Mucosa of descending colon (tissue), 3 donors: ENCODE measurements around the gene UGT2B7. TPM values are rescaled to one million over a fixed set of nuclear protein-coding genes. Genes with fewer than 3 reads are reported as not detected.

Source experiments
- ATAC-seq: fragments of 200-7000 bp; cut with Tn5 transposase; one replicate; pipeline ENCODE4 v1.9.1; 2020; ENCODE audit warnings: mild to moderate bottlenecking, moderate library complexity
- DNase-seq, 3 donors: peaks; one replicate each; pipeline ENCODE4 v3.0.0-alpha.2; 2020
- H3K36me3 ChIP-seq: fragments of 200-600 bp; one replicate; pipeline ENCODE4 v1.8.0; 2021; ENCODE audit warnings: low read depth, mild to moderate bottlenecking
- H3K4me1 ChIP-seq: fragments of 200-600 bp; one replicate; pipeline ENCODE4 v1.8.0; 2021; ENCODE audit warnings: low read depth, mild to moderate bottlenecking
- H3K4me3 ChIP-seq: fragments of 200-600 bp; one replicate; pipeline ENCODE4 v1.8.0; 2021; ENCODE audit warnings: mild to moderate bottlenecking
- H3K9me3 ChIP-seq: fragments of 200-600 bp; one replicate; pipeline ENCODE4 v1.8.0; 2021; ENCODE audit warnings: mild to moderate bottlenecking
- intact Hi-C, 2 donors: fragments of 100-400 bp; cut with DNase I in 1 of 2; cut with micrococcal nuclease in 1 of 2; formaldehyde crosslinking; loops; one replicate each; pipeline versions ENCODE4 v1.11.0 to v1.11.1; 2022; cut with DNase I, micrococcal nuclease
- total RNA-seq, 3 donors: library from RNA; stranded (reverse); fragmentation: NEBNext Ultra II Directional in 2 of 3; extraction: Animal tissue kit (Norgen Biotek cat#: 25700) in 2 of 3; gene quantifications; one replicate each; pipeline versions ENCODE4 v1.2.1 to v1.2.4, GENCODE V29; 2021 to 2023
- TF ChIP-seq, protein P1 (sequence below): fragments of 200-600 bp; IDR thresholded peaks from one replicate; pipeline ENCODE4 v1.8.0; 2022; ENCODE audit warnings: antibody characterized with exemption, mild to moderate bottlenecking
- donor health status: DM: no; HTN: no; CAD: no; lungs with moderate emphysema.
- donor health status: DM: no; HTN: no; CAD: no.
- donor health status: DM: no; HTN: yes; CAD: no.

Gene UGT2B7
- total RNA-seq, 3 donors from 2014 or later, result 0.73 to 6.0 (median 5.2) TPM

GRCh38 chr4:69060651-69061308 is 35.5 kb upstream of the UGT2B7 start:
- H3K4me1 ChIP-seq, result peaks cover 9% of the 10 kb centered on the region
- H3K9me3 ChIP-seq, result no peaks in the 10 kb centered on the region
- no peak overlapping the region for H3K4me3 ChIP-seq
- ATAC-seq (peak; percentile 12), DNase-seq (no peak)
- intact Hi-C loops, result no loop called here
- no peaks in the 10 kb centered on the region for H3K36me3 ChIP-seq
- TF ChIP-seq, protein P1, sequence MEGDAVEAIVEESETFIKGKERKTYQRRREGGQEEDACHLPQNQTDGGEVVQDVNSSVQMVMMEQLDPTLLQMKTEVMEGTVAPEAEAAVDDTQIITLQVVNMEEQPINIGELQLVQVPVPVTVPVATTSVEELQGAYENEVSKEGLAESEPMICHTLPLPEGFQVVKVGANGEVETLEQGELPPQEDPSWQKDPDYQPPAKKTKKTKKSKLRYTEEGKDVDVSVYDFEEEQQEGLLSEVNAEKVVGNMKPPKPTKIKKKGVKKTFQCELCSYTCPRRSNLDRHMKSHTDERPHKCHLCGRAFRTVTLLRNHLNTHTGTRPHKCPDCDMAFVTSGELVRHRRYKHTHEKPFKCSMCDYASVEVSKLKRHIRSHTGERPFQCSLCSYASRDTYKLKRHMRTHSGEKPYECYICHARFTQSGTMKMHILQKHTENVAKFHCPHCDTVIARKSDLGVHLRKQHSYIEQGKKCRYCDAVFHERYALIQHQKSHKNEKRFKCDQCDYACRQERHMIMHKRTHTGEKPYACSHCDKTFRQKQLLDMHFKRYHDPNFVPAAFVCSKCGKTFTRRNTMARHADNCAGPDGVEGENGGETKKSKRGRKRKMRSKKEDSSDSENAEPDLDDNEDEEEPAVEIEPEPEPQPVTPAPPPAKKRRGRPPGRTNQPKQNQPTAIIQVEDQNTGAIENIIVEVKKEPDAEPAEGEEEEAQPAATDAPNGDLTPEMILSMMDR, result no peak

GRCh38 chr4:69064391-69064790 is 31.9 kb upstream of the UGT2B7 start:
- intact Hi-C loops, result no loop called here
- ATAC-seq, result no peak
- no peak for DNase-seq
- H3K9me3 ChIP-seq, result no peaks in the 10 kb centered on the region
- TF ChIP-seq, protein P1, result no peak
- no peak overlapping the region for H3K4me3 ChIP-seq
- H3K36me3 ChIP-seq, result no peaks in the 10 kb centered on the region
- H3K4me1 ChIP-seq, result peaks cover 3% of the 10 kb centered on the region

DNA sequence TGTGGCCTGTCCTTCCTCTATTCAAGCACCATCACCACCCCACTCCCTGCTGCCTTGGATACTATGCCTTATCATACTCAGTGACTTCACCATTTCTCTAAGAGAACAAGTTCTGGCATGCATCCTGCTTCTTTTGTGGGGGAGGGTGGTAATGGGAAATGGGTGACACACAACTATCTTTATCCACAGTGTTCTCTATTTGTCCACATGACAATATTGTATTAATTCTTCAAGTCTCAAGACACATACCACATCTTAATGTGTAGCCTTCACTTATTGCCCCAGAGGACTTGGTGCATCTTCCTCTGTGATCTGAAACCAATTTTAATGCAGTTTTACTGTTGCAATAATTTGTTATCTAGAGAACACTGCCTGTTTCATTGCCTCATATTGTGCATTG is 29.3 kb upstream of the UGT2B7 start:
- intact Hi-C loops, result no loop called here
- Histone ChIP-seq H3K36me3 (no peaks in the 10 kb centered on the region), H3K4me1 (no peaks in the 10 kb centered on the region), H3K9me3 (no peaks in the 10 kb centered on the region), H3K4me3 (no peak overlapping the region)
- DNase-seq (no peak), ATAC-seq (no peak)
- TF ChIP-seq, protein P1, result no peak

GRCh38 chr4:69069085-69069484 is 27.2 kb upstream of the UGT2B7 start:
- no peak overlapping the region for H3K4me3 ChIP-seq
- H3K36me3 ChIP-seq, result no peaks in the 10 kb centered on the region
- DNase-seq (no peak), ATAC-seq (no peak)
- H3K9me3 ChIP-seq, result no peaks in the 10 kb centered on the region
- no peaks in the 10 kb centered on the region for H3K4me1 ChIP-seq
- TF ChIP-seq, protein P1, result no peak
- intact Hi-C loops, result no loop called here

- H3K36me3 ChIP-seq, result no peaks in the 10 kb centered on the region
- H3K4me1 ChIP-seq, result no peaks in the 10 kb centered on the region
- TF ChIP-seq, protein P1, result no peak
- intact Hi-C loops, result no loop called here
- H3K4me3 ChIP-seq, result no peak overlapping the region
- H3K9me3 ChIP-seq, result no peaks in the 10 kb centered on the region
- ATAC-seq (no peak), DNase-seq (no peak)
These were observed 25.7 kb upstream of the UGT2B7 start for GRCh38 chr4:69070590-69070989.

- Histone ChIP-seq H3K9me3 (no peaks in the 10 kb centered on the region), H3K36me3 (no peaks in the 10 kb centered on the region), H3K4me1 (no peaks in the 10 kb centered on the region), H3K4me3 (no peak overlapping the region)
- no peak for ATAC-seq
- TF ChIP-seq, protein P1, result no peak
- intact Hi-C loops, result no loop called here
- no peak for DNase-seq
These were observed 25.0 kb upstream of the UGT2B7 start for GRCh38 chr4:69071286-69071685.
